UCSD-AML1 (cell line): ENCODE data around the gene MXD4.
A peak's percentile ranks its signal among the peaks of the same experiment; 100 is the strongest.

Experiments used
- DNase-seq: peaks from one replicate; lab custom pipeline; 2025; ENCODE audit not compliant: unreplicated experiment; lab: John Stamatoyannopoulos, UW

The MXD4 gene

DNA sequence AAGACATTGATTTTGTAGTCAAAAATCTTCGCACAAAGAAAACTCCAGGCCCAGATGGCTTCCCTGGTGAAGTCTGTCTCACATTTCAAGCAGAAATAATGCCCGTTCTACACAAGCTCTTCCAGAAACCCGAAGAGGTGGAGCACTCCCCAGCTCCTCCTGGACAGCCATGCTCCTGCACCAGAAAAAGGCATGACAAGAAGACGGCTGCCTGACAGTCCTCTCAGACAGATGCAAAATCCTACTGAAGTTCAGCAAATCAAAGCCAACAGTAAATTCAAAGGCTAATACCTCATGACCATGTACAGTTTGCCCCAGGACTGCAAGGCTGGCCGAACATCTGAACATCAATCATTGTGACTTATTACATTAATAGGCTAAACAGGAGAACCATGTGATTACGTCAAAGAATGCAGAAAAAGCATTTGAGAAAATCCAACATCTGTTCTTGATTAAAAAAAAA, 30.8 kb upstream of the MXD4 start:
- DNase-seq, result no peak

DNA sequence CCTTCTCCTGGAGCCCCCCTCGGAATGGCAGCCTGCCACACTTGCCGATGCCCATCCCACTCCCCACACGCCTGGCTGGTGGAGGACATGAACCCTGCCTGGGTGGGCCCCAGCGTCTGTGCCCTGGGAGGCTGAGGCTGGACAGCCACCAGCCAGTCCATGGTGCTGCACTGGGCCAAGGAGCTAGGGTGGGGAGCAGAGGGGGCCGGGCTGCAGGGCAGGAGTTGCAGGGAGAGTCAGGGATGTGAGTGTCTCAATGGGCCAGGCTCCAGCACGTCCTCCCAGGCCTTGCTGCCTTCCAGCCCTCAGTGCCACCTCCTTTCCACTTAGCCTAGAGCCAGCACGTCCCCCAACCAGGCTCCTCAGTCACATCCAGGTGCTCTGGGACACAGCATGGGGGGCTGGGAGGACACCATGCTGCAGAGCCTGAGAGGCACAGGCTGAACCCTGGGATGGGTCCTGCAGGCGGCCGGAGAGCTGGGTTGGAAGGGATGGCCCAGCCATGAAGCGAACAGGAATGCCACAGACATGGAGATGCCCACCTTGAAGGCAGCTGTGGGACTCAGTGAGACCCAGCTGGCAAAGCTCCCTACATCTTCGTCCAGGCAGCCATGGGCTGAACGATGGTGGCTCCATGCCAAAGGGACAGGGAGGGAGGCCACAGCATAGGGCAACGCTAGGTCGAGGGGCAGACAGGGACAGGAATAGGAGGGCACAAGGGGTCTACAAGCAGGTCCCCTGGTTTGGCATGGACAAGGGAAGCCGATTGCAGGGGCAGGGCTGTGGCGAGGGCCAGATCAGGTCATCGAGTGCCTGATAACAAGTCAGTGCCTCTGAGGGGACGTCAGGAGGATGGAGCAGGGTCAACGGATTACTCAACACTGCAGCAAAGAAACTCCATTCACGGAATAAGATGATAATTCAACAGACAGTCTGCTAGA, 30.1 kb upstream of the MXD4 start:
- no peak for DNase-seq

DNA sequence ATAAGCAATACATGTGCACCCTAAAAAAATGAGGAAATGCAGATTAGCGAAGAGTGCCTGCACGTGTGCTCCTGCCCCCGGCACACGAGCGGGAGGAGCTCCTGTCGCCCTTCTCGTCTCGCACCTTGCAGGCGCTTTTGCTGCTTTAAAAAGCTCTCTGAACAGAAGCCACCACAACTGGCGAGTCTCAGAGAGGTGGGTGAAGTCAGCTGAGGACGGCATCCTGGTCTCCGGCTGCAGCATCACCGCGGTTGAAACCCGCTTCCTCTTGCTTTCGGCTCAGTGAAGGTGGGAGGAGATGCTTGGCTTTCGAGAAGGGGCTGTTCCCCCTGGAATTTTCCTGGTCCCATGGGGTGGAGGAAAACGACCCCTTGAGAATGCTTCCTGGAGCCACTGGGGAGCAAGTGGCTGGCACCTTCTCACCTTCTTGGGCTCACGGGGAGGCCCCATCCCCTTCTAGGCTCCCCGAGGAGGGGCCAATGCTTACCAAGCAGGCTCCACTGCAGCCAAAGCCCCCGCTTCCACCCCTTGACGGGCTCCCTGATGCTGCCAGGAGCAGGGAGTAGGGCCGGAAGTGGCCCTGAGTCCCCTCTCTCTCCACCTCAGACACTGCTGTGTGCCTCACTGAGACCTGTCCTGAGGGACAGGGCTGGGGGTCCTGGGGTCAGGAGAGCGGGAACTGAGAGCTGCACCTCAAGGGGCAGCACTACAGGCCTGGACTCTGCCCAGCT, 29.2 kb upstream of the MXD4 start:
- peak; percentile 46 for DNase-seq

DNA sequence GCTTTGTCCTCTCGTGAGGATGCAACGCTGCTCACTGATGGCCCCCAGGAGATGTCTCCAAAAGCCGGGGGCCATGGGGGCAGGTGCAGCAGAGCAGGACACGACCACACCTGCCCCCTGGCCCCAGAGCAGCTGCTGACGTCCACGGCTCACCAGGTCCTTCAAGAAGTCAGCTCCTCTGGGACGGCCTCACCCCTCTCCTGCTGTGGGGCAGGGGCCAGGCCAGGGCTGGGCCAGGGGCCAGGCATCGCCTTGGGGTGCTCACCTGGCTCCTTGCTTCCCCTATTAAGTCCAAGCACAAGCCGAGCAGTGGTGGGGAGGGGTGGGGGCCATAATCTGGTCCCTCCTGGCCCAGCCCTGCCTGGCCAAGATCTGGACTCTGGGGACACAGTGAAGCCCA, 28.6 kb upstream of the MXD4 start:
- DNase-seq, result no peak

DNA sequence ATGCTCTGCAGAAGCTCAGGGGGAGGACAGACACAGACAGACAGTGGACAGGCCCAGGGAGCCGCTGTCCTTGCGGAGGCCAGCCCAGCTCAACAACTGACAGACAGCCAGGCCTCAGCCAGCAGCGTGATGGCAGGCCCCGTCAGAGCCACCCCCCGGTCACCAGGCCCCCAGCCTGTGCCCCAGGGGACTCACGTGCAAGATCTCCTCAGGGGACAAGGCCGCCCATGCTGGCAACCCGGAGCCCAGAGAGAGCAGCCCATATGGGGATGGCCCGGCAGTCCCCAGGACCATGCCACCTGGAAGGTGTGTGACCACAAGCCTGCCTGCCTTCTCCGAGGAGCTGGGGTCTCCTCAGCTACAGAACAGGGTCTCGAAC, 28.0 kb upstream of the MXD4 start:
- DNase-seq, result no peak

DNA sequence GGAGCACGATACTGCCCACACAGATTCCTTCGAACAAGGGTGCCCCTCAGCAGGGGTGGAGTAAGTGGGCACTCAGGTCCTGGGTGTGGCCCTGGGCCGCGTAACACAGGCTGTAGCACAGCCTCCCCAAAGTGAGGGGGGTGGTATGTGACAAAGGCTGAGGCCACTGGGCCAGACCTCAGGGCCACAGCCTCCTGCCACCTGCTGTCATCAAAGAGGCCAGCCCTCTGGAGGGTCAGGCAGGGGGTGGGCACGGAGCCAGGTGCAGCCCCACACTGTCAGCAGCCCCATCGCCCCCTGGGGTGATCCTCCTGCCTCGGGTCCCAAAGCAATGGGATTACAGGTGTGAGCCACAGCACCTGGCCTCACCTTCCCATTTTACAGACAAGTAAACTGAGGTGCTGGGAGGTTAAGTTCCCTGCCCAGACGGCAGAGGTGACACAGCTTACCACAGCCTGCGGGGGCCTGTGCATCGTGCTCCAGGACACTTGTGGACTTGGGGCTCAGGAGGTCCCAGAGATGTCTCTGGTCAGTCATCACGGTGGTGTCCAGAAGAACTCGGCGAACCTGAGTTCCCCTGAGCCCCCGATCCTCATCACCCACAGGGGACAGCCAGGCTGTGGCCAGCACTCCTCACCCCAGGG, 27.5 kb upstream of the MXD4 start:
- no peak for DNase-seq

DNA sequence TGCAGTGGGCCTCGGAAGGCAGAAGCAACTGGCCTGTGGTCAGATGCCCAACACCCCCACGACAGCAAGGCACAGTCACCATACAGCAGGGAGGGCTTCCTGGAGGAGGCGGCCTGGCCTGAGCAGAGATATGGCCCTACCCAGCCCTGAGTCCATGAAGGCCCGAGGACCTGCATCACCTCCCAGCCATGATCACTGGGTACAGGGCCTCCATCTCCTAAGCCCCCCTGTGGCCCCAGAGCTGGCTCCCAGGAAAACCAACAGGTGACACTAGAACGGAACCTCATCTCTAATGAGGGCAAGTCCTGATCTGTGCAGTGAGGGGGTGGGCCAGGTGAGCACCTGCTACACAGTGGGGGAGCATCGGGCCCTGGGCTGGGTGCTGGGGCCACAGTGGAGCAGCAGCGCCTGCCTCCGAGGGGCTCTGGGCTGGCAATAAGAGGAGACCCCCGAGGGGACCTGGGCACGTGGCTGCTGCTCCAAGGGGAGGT, 26.2 kb upstream of the MXD4 start:
- no peak for DNase-seq

DNA sequence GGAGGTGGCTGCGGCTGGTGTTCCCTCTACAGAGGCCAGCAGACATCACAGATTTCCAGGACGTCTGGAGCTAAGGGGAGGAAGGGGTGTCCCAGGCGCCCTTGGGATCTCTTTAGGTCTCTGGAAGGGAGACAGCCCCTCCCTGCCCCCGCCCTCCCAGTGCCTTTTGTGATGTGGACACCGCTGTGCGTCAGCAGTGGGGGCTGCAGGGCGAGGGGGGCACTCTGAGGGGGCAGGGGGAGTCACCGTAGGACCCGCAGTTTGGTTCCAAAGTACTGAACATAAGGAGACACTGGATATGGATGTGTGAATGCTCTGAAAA, 25.6 kb upstream of the MXD4 start:
- no peak for DNase-seq

DNA sequence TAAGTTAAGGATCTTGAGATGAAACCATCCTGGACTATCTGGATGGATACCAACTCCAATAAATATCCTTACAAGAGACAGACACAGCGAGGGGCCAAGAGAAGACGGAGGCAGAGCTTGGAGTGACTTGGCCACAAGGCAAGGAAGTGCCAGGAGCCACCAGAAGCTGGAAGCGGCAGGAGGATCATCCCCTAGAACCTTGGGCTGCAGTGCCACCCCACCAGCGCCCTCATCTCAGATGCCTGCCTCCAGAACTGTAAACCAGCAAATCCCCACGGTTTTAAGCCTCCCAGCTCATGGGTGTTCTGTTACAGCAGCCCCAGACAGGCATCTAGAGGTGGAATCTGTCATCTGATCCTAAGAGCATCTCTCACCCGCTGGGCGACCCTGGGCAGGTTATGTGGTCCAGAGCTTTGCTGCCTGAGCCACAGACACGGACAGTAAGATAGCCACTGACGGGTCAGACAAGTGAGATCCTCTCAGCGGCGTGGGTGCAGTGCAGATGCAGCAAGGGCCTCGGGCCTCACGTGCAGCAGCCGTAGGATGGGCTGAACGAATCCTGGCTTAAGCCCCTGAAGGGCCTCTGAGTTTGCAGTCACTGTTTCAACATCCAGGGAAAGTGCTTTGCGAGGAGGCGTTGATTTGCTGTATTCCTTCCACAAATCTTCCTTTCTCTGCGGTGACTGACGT, 25.1 kb upstream of the MXD4 start:
- DNase-seq, result no peak

DNA sequence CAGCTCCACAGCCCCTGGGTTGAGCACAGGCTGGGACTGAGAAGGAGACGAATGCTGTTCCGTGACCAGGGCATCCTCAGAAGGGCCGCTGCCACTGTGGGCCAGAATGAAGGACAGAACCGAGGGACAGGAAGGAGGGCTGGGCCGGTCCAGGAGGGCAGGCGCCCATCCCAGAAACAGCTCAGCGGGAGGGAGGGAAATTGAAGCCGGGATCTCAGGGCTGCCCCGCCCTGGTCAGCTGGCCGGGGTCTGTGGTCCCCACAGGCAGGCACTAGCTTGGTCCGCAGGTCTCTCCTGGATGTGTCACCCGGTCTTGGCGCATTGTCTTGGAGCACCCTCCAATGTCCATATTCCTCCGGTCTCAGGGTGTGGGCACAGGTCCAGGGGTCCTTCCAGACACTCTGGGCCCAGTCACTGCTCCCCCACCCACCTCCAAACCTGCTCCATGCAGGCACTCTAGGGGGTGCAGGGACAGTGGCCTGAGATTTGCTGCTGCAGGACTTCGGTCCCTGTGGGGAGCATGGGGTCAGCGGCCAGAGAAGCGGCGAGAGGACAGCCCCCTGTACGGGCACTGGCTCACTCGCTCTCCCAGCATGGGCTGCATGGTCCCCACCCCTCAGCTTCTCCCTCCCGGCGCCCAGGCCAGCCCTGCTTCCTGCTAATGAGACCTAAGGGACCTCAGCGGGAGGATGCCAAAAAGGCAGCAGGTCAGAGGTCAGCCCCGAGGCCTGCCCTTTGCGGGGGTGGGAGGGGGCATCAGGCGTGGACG, 23.9 kb upstream of the MXD4 start:
- DNase-seq, result no peak

DNA sequence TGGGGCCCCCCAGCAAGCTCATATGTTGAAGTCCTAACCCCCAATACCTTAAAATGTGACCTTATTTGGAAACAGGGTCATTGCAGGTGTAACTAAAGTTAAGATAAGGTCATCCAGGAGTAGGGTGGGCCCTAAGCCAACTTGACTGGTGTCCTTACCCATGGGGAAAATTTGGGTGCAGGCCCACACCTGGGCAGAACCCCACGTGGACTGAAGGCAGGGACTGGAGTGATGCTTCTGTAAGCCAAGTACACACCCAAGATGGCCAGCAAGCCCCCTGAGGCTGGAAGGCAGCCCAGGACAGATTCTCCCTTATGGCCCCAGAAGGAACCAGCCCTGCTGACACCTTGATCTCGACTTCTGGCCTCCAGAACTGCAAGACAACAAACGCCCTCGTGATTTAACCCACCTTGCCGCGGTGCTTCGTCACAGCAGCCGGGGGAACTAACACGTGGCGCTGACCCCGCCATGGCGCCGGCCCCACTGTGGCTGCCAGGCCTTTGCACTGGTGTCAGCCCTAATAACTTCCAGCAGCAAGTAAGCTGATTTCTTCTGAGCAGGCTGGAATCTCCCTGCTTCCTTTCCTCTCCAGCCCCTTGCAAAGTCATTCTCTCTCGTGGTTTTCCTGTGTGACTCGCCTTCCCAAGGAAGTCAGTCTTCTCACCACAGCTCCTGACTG, 23.2 kb upstream of the MXD4 start:
- DNase-seq, result peak; percentile 54

DNA sequence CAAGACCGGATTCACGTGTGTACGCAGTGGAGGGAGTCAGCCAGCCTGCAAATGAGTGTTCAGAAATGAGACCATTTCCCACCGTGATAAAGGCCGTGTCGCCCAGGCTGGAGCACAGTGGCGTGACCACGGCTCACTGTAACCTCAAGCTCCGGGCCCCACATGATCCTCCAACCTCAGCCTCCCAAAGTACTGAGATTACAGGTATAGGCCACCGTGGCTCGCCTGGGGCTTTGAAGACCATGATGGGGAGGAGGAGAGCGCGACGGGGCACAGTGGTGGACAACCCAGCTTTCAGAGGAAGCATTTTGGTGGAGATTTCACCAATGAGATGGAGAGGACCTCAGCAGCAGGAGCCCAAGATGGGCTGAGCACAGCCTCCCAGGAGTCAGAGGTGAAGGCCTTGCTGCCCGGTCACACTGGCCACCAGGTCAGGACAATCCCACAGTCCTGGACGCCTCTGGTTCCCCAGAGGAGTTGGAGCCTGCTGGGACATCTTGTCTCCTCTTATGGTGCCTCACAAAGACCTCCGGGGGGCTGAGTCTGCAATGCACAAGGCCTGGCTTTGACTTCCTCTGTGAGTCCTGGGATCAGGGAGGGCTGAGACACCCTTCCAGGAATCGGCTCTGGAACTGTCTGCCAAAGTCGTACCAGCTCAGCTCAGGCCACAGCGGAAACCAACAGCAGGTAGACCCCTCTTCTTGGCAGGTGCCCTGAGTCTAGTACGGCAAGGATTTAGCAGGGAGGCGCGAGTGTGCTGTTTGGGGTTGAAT, 22.4 kb upstream of the MXD4 start:
- no peak for DNase-seq

DNA sequence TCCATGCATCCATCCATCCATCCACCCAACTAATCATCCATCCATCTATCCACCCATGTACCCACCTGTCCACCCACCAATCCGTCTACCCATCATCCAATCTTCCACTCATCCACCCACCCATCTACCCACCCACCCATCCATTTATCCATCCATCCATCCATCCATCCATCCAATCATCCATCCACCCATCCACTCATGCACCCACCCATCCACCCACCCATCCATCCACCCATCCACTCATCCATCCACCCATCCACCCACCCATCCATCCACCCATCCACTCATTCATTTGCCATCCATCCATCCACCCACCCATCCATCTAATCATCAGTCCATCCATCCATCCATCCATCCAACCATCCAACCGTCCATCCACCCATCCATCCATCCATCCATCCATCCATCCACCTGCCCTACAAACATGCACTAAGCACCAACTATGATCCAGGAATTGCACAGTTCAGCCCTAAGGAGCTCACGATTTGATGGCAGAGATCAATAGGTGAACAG, 21.3 kb upstream of the MXD4 start:
- no peak for DNase-seq

DNA sequence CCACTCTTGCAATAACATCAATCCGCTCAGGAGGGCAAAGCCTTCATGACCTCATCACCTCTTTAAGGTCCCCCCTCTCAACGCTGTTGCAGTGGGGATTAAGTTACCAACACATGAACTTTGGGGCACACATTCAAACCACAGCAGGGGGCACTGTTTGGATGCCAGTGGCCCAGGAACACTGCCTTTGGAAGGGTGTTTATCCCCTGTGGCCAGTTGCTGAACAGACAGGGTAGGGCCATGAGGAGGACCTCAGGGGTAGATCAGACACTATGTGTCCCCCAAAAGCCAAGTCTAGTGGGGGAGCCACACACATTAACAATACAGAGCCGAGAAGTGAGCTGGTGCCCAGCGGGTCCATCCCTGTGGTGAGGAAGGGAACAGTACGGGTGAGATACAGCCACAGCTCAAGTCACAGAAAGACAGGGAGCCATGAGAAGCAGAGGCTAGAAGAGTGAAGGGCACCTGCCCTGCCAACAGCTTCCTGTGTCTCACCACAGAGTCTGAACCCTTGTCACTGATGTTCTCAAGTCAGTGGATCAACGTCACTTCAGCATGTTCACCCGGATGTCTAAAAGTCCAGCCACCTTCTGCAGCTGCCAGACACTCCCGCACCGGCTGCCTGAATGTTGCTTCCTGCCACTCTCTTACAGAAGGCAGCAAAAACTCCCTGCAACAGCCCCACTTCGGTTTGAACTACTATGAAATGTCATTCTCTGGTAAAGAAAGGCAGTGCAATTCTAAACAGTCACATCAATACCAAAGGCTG, 19.9 kb upstream of the MXD4 start:
- DNase-seq, result peak; percentile 73

DNA sequence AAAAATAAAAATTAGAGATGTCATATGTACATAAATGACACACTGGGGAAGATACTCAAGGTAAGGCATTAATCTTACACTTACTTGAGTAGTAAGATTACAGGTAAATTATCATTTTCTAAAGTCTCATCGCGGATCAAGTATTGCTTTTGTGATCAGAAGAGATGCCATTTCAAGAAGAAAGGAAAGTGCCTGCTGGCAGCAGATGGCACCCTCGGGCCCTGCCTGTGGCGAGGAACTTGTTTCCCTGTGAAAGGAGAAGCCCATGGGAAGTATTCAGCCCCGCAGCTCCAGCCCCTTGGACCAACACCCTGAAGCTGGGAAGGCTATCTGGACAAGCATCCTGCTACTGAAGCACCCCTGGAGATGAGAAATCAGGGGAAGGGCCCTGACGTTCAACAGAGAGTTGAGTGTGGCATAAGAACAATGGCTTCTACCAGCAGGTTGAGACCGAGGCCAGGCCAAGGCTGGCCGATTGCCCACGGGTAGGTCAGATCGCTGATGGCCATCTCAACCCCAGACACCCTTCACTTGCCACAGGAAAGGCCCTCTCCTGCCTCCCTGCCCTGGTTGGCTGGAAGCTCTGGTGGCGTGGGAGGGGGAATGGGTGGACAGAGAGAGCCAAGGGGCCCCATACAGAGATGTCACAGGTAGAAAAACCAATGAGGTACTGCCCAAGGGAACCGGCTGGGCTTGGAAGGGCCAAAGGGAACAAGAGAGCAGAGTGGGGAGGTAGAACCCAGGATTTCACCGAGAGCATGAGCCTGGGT, 18.8 kb upstream of the MXD4 start:
- peak; percentile 41 for DNase-seq

DNA sequence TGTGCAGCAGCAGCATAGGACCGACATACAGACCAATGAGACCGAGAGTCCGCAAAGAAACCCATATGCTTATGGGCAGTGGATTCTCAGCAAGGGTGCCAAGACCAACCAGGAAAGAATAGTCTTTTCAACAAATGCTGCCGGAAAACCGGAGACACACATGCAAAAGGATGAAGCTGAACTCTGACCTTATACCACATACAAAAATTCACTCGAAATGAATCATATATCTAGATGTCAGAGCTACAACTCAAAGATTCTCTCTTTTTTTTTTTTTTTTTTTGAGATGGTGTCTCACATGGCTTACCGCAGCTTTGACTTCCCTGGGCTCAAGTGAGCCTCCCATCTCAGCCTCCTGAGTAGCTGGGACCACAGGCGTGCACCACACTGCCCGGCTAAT, 16.0 kb upstream of the MXD4 start:
- no peak for DNase-seq

DNA sequence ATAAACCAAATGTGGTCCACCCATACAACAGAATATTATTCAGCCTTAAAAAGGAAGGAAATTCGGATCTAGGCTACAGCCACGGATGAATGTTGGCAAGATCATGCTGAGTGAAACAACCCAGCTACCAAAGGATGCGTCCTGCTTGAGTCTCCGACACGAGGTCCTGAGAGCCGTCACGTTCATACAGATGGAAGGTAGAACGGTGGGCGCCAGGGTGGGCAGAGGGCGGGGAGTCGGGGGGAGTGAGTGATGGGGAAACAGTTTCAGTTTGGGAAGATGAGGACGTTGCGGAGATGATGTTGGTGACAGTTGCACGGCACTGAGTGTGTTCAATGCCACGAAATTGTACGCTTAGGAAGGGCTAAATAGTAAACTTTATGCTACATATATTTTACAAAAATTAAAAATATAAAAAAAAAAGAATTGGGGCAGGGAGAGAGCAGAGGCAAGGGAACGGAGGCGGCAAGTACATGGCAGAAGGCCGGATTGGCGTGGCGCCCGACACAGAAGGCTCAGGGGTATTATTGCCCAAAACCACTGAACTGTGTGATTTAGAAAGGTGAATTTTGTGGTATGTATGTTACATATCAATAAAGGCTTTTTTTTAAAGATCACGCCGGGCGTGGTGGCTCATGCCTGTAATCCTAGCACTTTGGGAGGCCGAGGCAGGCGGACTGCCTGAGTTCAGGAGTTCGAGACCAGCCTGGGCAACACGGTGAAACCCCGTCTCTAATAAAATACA, 14.8 kb upstream of the MXD4 start:
- DNase-seq, result no peak
